ENCODE data around the gene ATP2A3.

DNA sequence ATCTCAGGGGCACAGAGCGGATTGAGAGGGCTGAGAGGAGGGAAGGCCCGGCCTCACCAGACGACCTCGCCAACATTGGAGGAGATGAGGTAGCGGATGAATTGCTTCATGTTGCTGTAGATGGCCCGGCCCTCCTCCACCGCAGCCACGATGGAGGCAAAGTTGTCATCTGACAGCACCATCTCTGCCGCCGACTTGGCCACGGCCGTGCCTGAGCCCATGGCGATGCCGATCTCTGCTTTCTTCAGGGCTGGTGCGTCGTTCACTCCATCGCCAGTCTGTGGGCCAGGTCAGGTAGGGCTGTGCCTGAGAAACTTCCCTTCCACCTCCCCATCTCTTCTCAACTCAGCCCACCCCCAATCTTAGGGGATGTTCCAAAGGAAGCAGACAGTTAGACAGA lies 26.9 kb downstream of the ATP2A3 start:
- TF ChIP-seq, protein P1, sequence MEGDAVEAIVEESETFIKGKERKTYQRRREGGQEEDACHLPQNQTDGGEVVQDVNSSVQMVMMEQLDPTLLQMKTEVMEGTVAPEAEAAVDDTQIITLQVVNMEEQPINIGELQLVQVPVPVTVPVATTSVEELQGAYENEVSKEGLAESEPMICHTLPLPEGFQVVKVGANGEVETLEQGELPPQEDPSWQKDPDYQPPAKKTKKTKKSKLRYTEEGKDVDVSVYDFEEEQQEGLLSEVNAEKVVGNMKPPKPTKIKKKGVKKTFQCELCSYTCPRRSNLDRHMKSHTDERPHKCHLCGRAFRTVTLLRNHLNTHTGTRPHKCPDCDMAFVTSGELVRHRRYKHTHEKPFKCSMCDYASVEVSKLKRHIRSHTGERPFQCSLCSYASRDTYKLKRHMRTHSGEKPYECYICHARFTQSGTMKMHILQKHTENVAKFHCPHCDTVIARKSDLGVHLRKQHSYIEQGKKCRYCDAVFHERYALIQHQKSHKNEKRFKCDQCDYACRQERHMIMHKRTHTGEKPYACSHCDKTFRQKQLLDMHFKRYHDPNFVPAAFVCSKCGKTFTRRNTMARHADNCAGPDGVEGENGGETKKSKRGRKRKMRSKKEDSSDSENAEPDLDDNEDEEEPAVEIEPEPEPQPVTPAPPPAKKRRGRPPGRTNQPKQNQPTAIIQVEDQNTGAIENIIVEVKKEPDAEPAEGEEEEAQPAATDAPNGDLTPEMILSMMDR (IDR thresholded peaks at IDR 0.05) = no peak
- no peak for TF ChIP-seq POLR2A (IDR thresholded peaks at IDR 0.05)
